Measurements from ENCODE around the gene MTUS2.

DNA sequence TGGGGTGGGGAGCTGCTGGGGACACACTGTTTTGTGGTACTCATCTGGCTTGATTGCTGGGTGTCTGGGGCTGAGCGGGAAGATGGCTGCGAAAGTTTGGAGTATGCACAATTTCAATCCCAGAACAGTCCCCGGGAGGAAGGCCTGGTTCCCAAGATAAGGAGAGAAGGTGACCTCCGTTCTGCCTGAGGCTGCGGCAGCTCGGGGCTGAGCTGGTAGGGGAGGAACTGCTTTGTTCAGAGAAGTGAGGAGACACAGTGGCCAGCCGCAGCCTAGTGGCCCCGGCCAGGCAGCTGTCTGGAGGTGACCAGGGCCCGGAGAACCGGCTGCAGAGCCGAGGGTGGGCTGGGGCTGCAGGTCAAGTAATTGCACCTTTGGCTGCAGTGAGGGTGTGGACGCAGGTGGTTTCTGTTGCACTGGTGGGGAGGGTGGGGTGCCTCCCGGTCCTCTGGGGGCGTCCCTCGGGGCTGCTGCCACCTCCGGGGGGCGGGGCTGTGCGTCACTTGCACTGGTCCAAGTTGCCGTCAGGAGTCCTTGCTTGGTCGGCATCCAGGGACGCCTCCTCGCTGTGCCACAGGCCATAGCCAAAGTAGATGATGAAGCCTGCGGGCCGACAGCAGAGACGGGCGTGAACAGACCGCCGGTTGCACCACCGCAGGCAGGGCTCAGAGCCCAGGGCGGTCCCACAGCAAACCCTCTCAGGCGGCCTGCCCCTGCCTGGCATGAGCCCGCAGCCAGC lies 694.0 kb downstream of the MTUS2 start:
- no peak for TF ChIP-seq POLR2A (IDR thresholded peaks at IDR 0.05)
- TF ChIP-seq, protein P1, sequence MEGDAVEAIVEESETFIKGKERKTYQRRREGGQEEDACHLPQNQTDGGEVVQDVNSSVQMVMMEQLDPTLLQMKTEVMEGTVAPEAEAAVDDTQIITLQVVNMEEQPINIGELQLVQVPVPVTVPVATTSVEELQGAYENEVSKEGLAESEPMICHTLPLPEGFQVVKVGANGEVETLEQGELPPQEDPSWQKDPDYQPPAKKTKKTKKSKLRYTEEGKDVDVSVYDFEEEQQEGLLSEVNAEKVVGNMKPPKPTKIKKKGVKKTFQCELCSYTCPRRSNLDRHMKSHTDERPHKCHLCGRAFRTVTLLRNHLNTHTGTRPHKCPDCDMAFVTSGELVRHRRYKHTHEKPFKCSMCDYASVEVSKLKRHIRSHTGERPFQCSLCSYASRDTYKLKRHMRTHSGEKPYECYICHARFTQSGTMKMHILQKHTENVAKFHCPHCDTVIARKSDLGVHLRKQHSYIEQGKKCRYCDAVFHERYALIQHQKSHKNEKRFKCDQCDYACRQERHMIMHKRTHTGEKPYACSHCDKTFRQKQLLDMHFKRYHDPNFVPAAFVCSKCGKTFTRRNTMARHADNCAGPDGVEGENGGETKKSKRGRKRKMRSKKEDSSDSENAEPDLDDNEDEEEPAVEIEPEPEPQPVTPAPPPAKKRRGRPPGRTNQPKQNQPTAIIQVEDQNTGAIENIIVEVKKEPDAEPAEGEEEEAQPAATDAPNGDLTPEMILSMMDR (IDR thresholded peaks at IDR 0.05) = no peak
